H1 (cell line): ENCODE results near the gene ADGRD2. TPM values are rescaled to one million over a fixed set of nuclear protein-coding genes. Genes with fewer than 3 reads are reported as not detected.

ENCODE experiments used
- CTCF ChIA-PET: fragments of 300-600 bp; sonication (Branson Sonifier 250); formaldehyde crosslinking; loops from one replicate; lab custom pipeline; 2021; ENCODE audit not compliant: partially characterized antibody; lab: Charles Lee
- POLR2A ChIA-PET: fragments of 300-600 bp; sonication (Branson Sonifier 250); formaldehyde crosslinking; loops from one replicate; lab custom pipeline; 2021; ENCODE audit warnings: inconsistent platforms; ENCODE audit not compliant: partially characterized antibody; lab: Charles Lee
- DNase-seq, 2 experiments: peaks; one replicate each; pipeline versions ENCODE4 v3.0.0 to v3.0.0-alpha.2; 2010 to 2022; ENCODE audit warnings: low spot score in 2 of 2, low read depth in 1 of 2, mixed read lengths in 1 of 2
- FAIRE-seq: peaks from 2 replicates; lab custom pipeline; 2011; peaks lifted over from hg19 to GRCh38; lab: Jason Lieb, UNC
- H2AFZ ChIP-seq: 2 replicates; pipeline ENCODE4 v1.8.1; 2012; ENCODE audit warnings: low read length, inconsistent platforms
- H2AK5ac ChIP-seq: 2 replicates; pipeline ENCODE4 v1.6.1; 2013; ENCODE audit warnings: low read depth, low read length
- H2BK120ac ChIP-seq: replicated peaks from 2 replicates; pipeline ENCODE3; 2013; ENCODE audit warnings: low read depth, low read length, inconsistent platforms
- H2BK12ac ChIP-seq: 2 replicates; pipeline ENCODE4 v1.6.1; 2013; ENCODE audit warnings: low read depth, low read length
- H2BK15ac ChIP-seq: 2 replicates; pipeline ENCODE4 v1.6.1; 2013; ENCODE audit warnings: low read length
- H2BK20ac ChIP-seq: 2 replicates; pipeline ENCODE4 v1.6.1; 2013; ENCODE audit warnings: low read length
- H2BK5ac ChIP-seq: 2 replicates; pipeline ENCODE4 v1.6.1; 2013; ENCODE audit warnings: low read depth, low read length
- H3K14ac ChIP-seq: 2 replicates; pipeline ENCODE4 v1.6.1; 2013; ENCODE audit warnings: inconsistent platforms; ENCODE audit not compliant: insufficient read length
- H3K18ac ChIP-seq: 2 replicates; pipeline ENCODE4 v1.6.1; 2013; ENCODE audit warnings: low read length; ENCODE audit errors: extremely low read depth
- H3K23ac ChIP-seq: 2 replicates; pipeline ENCODE4 v1.6.1; 2013; ENCODE audit warnings: inconsistent platforms; ENCODE audit not compliant: insufficient read length
- H3K23me2 ChIP-seq: 2 replicates; pipeline ENCODE4 v1.6.1; 2013; ENCODE audit warnings: low read depth, low read length
- H3K27ac ChIP-seq: 2 replicates; pipeline ENCODE4 v1.6.1; 2011; ENCODE audit warnings: low read depth, low read length, inconsistent platforms
- H3K27me3 ChIP-seq, 4 experiments: replicated peaks in 1 of 4; 1 replicate in 1 of 4; 2 replicates in 3 of 4; pipeline versions ENCODE4 v1.6.1 to v1.8.1; 2011 to 2013; ENCODE audit warnings: low read length in 3 of 4, mild to moderate bottlenecking in 3 of 4, inconsistent platforms in 2 of 4, mixed read lengths in 2 of 4, moderate library complexity in 1 of 4; ENCODE audit not compliant: control insufficient read depth in 3 of 4, insufficient read depth in 3 of 4; ENCODE audit errors: extremely low read depth in 1 of 4
- H3K36me3 ChIP-seq, 4 experiments: 2 replicates each; pipeline versions ENCODE4 v1.6.1 to v1.8.1; 2011 to 2013; ENCODE audit warnings: mild to moderate bottlenecking in 4 of 4, low read length in 3 of 4, moderate library complexity in 2 of 4, control low read depth in 1 of 4, inconsistent platforms in 1 of 4; ENCODE audit not compliant: insufficient read depth in 4 of 4, control insufficient read depth in 2 of 4
- H3K4ac ChIP-seq: replicated peaks from 2 replicates; pipeline ENCODE3; 2013; ENCODE audit warnings: low read length, low read depth, mixed read lengths, inconsistent platforms; ENCODE audit not compliant: insufficient read length
- H3K4me1 ChIP-seq, 4 experiments: replicated peaks in 1 of 4; 1 replicate in 1 of 4; 2 replicates in 3 of 4; pipeline versions ENCODE4 v1.6.1 to v1.8.1; 2011 to 2013; ENCODE audit warnings: low read length in 3 of 4, inconsistent platforms in 2 of 4, mixed read lengths in 1 of 4; ENCODE audit not compliant: insufficient read depth in 4 of 4, control insufficient read depth in 3 of 4
- H3K4me2 ChIP-seq, 2 experiments: 2 replicates each; pipeline versions ENCODE4 v1.6.1 to v1.8.1; 2011 to 2013; ENCODE audit warnings: low read depth in 2 of 2, low read length in 2 of 2, control low read depth in 1 of 2, inconsistent platforms in 1 of 2, mild to moderate bottlenecking in 1 of 2; ENCODE audit not compliant: insufficient read depth in 1 of 2
- H3K4me3 ChIP-seq, 4 experiments: fragments of 200-600, 300-600 bp in 1 of 4; sonication (generic), shearing (Covaris generic), sonication (Bioruptor Twin) in 1 of 4; 2 replicates each; pipeline versions ENCODE4 v1.5.1 to v1.8.1; 2011 to 2016; ENCODE audit warnings: low read length in 4 of 4, low read depth in 3 of 4, control low read depth in 2 of 4, inconsistent platforms in 2 of 4, mild to moderate bottlenecking in 2 of 4, mixed read lengths in 1 of 4, moderate library complexity in 1 of 4; ENCODE audit not compliant: insufficient read depth in 2 of 4; ENCODE audit errors: extremely low read depth in 1 of 4
- H3K56ac ChIP-seq: replicated peaks from 2 replicates; pipeline ENCODE3; 2013; ENCODE audit warnings: low read depth, mild to moderate bottlenecking, mixed read lengths, low read length, inconsistent platforms; ENCODE audit not compliant: insufficient read length
- H3K79me1 ChIP-seq: 2 replicates; pipeline ENCODE4 v1.6.1; 2013; ENCODE audit warnings: low read depth, low read length, control low read depth
- H3K79me2 ChIP-seq, 2 experiments: 2 replicates each; pipeline versions ENCODE4 v1.6.1 to v1.8.1; 2012 to 2013; ENCODE audit warnings: low read length in 2 of 2, mild to moderate bottlenecking in 2 of 2, inconsistent platforms in 1 of 2; ENCODE audit not compliant: insufficient read depth in 2 of 2, control insufficient read depth in 1 of 2
- H3K9ac ChIP-seq, 4 experiments: replicated peaks in 1 of 4; 1 replicate in 1 of 4; 2 replicates in 3 of 4; pipeline versions ENCODE4 v1.6.1 to v1.8.1; 2011 to 2013; ENCODE audit warnings: low read depth in 3 of 4, low read length in 3 of 4, control low read depth in 2 of 4, mild to moderate bottlenecking in 2 of 4, moderate library complexity in 2 of 4, inconsistent platforms in 1 of 4; ENCODE audit errors: extremely low read depth in 1 of 4
- H3K9me3 ChIP-seq, 2 experiments: 2 replicates each; pipeline versions ENCODE4 v1.6.1 to v1.8.1; 2012 to 2013; ENCODE audit warnings: mild to moderate bottlenecking in 2 of 2, moderate library complexity in 2 of 2, control low read depth in 1 of 2, inconsistent platforms in 1 of 2, low read depth in 1 of 2, low read length in 1 of 2, mixed read lengths in 1 of 2; ENCODE audit not compliant: insufficient read depth in 2 of 2
- H4K20me1 ChIP-seq, 2 experiments: replicated peaks in 1 of 2; 2 replicates each; pipeline versions ENCODE3 to v1.8.1; 2011 to 2013; ENCODE audit warnings: inconsistent platforms in 2 of 2, low read length in 2 of 2, mild to moderate bottlenecking in 1 of 2; ENCODE audit not compliant: insufficient read depth in 2 of 2, control insufficient read depth in 1 of 2
- H4K5ac ChIP-seq: 2 replicates; pipeline ENCODE4 v1.6.1; 2013; ENCODE audit warnings: low read length, low read depth, mixed read lengths, inconsistent platforms; ENCODE audit not compliant: insufficient read length
- H4K8ac ChIP-seq: 2 replicates; pipeline ENCODE4 v1.8.0; 2013; ENCODE audit warnings: mild to moderate bottlenecking, moderate library complexity, low read length, inconsistent platforms; ENCODE audit not compliant: insufficient read depth; ENCODE audit errors: extremely low read depth
- H4K91ac ChIP-seq: replicated peaks from 2 replicates; pipeline ENCODE3; 2013; ENCODE audit warnings: low read length, mixed read lengths, inconsistent platforms; ENCODE audit not compliant: insufficient read length
- BCL11A ChIP-seq, 2 experiments: IDR thresholded peaks; one replicate each; pipeline ENCODE4 v1.6.1; 2011; ENCODE audit warnings: low read depth in 2 of 2, low read length in 2 of 2, mild to moderate bottlenecking in 2 of 2
- E2F6 ChIP-seq: IDR thresholded peaks from 2 replicates; pipeline ENCODE4 v1.6.1; 2012; ENCODE audit warnings: inconsistent platforms
- HDAC6 ChIP-seq: IDR thresholded peaks from one replicate; pipeline ENCODE4 v1.7.1; 2012; ENCODE audit warnings: low read depth, mild to moderate bottlenecking, inconsistent platforms, low read length, moderate library complexity
- JUN ChIP-seq: IDR thresholded peaks from 2 replicates; pipeline ENCODE4 v1.6.1; 2011; ENCODE audit warnings: low read depth, mild to moderate bottlenecking, improper control_type of control experiment, low read length
- KDM4A ChIP-seq: IDR thresholded peaks from one replicate; pipeline ENCODE4 v1.7.1; 2012; ENCODE audit warnings: low read depth, mild to moderate bottlenecking, moderate library complexity, low read length, inconsistent platforms; ENCODE audit not compliant: severe bottlenecking
- POU5F1 ChIP-seq: IDR thresholded peaks from 2 replicates; pipeline ENCODE4 v1.6.1; 2011; ENCODE audit warnings: low read depth, mild to moderate bottlenecking, low read length, moderate library complexity
- TAF7 ChIP-seq: optimal IDR thresholded peaks from 2 replicates; pipeline ENCODE3; 2011; ENCODE audit warnings: low read depth, mild to moderate bottlenecking, inconsistent platforms, low read length, moderate library complexity, borderline replicate concordance
- YY1 ChIP-seq: IDR thresholded peaks from 2 replicates; pipeline ENCODE4 v1.6.1; 2011; ENCODE audit warnings: low read depth, mild to moderate bottlenecking, low read length
- WGBS, 2 experiments: shearing (Covaris generic) in 1 of 2; methylation state at CpG; one replicate each; pipeline versions ENCODE4 v1.1.6 to v1.1.7; 2013 to 2015; ENCODE audit warnings: low lambda C conversion rate in 2 of 2, mixed read lengths in 2 of 2, inconsistent platforms in 1 of 2, low coverage in 1 of 2, missing lambda C conversion rate in 1 of 2; ENCODE audit not compliant: insufficient replicate concordance in 2 of 2, insufficient coverage in 1 of 2, insufficient read length in 1 of 2; ENCODE audit errors: extremely low coverage in 1 of 2, missing lambda C conversion rate in 1 of 2; 5-methylcytosine and 5-hydroxymethylcytosine counted together
- polyA plus RNA-seq, 7 experiments: library from polyadenylated mRNA; depleted of rRNA in 3 of 7; stranded (reverse) in 5 of 7; unstranded in 2 of 7; fragments of >200 nt in 5 of 7; fragments of 200-250 nt in 2 of 7; gene quantifications; 1 replicate in 5 of 7; 2 replicates in 1 of 7; 4 replicates in 1 of 7; pipeline versions ENCODE4 v1.2.1 to v1.2.3, GENCODE V29; 2011 to 2013; ENCODE audit warnings: missing spikeins in 2 of 7, mixed read lengths in 2 of 7
- total RNA-seq: library from RNA; stranded (reverse); fragmentation: NEBNext Ultra II Directional; extraction: Animal tissue kit (Norgen Biotek cat#: 25700); gene quantifications from 2 replicates; pipeline ENCODE4 v1.2.1, GENCODE V29; 2021
- TF ChIP-seq, protein P1 (sequence below): IDR thresholded peaks from 2 replicates; pipeline ENCODE4 v1.6.1; 2011; ENCODE audit warnings: low read depth, mild to moderate bottlenecking, low read length; ENCODE audit not compliant: insufficient read depth
- TF ChIP-seq, protein P2 (sequence below), 3 experiments: IDR thresholded peaks; 1 replicate in 2 of 3; 2 replicates in 1 of 3; pipeline versions ENCODE4 v1.5.1 to v1.6.1; 2011; ENCODE audit warnings: low read length in 3 of 3, mild to moderate bottlenecking in 3 of 3, inconsistent platforms in 2 of 3, low read depth in 1 of 3, moderate library complexity in 1 of 3; ENCODE audit not compliant: insufficient read depth in 1 of 3; ENCODE audit errors: control extremely low read depth in 1 of 3

Gene ADGRD2
- total and polyA plus RNA-seq, 2 of the 8 experiments (the other 6 are each of a cell fraction or from before 2014, with no cell fraction given) = 0.41 to 1.4 TPM

GRCh38 chr9:124458441-124458840 lies 8.2 kb downstream of the ADGRD2 start:
- no peak overlapping the region for H3K9ac ChIP-seq
- peaks cover 0 to 4% (median 0%) of the 10 kb centered on the region in 4 experiments; a peak in 2 of 7 replicates for H3K27me3 ChIP-seq
- H2BK5ac ChIP-seq = no peak overlapping the region; the same call in 1 of the 2 replicates
- H3K18ac ChIP-seq = no peak overlapping the region
- peaks cover 3% of the 10 kb centered on the region; the same call in 1 of the 2 replicates for H3K23me2 ChIP-seq
- H3K79me2 ChIP-seq = no peaks in the 10 kb centered on the region
- H2BK20ac ChIP-seq = no peak overlapping the region
- H3K56ac ChIP-seq = no peak overlapping the region
- H4K20me1 ChIP-seq = peaks cover 0 to 3% of the 10 kb centered on the region in 2 experiments
- peaks cover 0 to 2% (median 0%) of the 10 kb centered on the region in 4 experiments; a peak in 2 of 7 replicates for H3K4me1 ChIP-seq
- H3K4me2 ChIP-seq = no peak overlapping the region
- H3K27ac ChIP-seq = no peak overlapping the region
- H3K9me3 ChIP-seq = no peaks in the 10 kb centered on the region
- H2AK5ac ChIP-seq = no peak overlapping the region
- no peaks in the 10 kb centered on the region for H3K36me3 ChIP-seq
- no peak overlapping the region for H3K4ac ChIP-seq
- no peak overlapping the region for H3K23ac ChIP-seq
- H4K8ac ChIP-seq = no peak overlapping the region
- H2AFZ ChIP-seq = no peak overlapping the region
- no peak overlapping the region for H4K5ac ChIP-seq
- FAIRE-seq = no peak
- DNase-seq = no peak
- H2BK12ac ChIP-seq = no peak overlapping the region
- H2BK15ac ChIP-seq = no peak overlapping the region
- H2BK120ac ChIP-seq = no peak overlapping the region
- H3K4me3 ChIP-seq = no peak overlapping the region
- POLR2A ChIA-PET = no interaction called here
- WGBS, 2 experiments = 97% methylated on average over 9 of the region's 9 CpGs; no CpG with 5 or more reads in 1 of the 2 experiments
- no peaks in the 10 kb centered on the region for H3K79me1 ChIP-seq
- CTCF ChIA-PET = interaction anchor here (1.0 to 6.6 kb wide), 4 partner anchors 16 to 72 kb away, joined by 3 to 35 read pairs (median 4); no protein-coding TSS in a partner anchor
- no peak overlapping the region for H4K91ac ChIP-seq
- no peak overlapping the region for H3K14ac ChIP-seq
- TF ChIP-seq, protein P1, sequence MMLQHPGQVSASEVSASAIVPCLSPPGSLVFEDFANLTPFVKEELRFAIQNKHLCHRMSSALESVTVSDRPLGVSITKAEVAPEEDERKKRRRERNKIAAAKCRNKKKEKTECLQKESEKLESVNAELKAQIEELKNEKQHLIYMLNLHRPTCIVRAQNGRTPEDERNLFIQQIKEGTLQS = no peak
- TF ChIP-seq HDAC6 (no peak), BCL11A (IDR thresholded peaks at IDR 0.05; ENCODE audit: low read depth in 2 of 2, low read length in 2 of 2) (no peak), POU5F1 (no peak), YY1 (no peak), JUN (no peak), TAF7 (no peak), KDM4A (no peak), E2F6 (no peak)
- TF ChIP-seq, protein P2, sequence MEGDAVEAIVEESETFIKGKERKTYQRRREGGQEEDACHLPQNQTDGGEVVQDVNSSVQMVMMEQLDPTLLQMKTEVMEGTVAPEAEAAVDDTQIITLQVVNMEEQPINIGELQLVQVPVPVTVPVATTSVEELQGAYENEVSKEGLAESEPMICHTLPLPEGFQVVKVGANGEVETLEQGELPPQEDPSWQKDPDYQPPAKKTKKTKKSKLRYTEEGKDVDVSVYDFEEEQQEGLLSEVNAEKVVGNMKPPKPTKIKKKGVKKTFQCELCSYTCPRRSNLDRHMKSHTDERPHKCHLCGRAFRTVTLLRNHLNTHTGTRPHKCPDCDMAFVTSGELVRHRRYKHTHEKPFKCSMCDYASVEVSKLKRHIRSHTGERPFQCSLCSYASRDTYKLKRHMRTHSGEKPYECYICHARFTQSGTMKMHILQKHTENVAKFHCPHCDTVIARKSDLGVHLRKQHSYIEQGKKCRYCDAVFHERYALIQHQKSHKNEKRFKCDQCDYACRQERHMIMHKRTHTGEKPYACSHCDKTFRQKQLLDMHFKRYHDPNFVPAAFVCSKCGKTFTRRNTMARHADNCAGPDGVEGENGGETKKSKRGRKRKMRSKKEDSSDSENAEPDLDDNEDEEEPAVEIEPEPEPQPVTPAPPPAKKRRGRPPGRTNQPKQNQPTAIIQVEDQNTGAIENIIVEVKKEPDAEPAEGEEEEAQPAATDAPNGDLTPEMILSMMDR (IDR thresholded peaks at IDR 0.05; ENCODE audit: control extremely low read depth in 1 of 3, insufficient read depth in 1 of 3, low read depth in 1 of 3, low read length in 3 of 3) = no peak
